ENCODE results near the gene PCDH7.

GRCh38 chr4:30767147-30767845, 47.1 kb downstream of the PCDH7 start:
- no peak for TF ChIP-seq SMC3 (conservative IDR thresholded peaks at IDR 0.05; ENCODE audit: poor library complexity)
- no peak for TF ChIP-seq EP300 (conservative IDR thresholded peaks at IDR 0.05; ENCODE audit: poor library complexity, severe bottlenecking)
- TF ChIP-seq, protein P1, sequence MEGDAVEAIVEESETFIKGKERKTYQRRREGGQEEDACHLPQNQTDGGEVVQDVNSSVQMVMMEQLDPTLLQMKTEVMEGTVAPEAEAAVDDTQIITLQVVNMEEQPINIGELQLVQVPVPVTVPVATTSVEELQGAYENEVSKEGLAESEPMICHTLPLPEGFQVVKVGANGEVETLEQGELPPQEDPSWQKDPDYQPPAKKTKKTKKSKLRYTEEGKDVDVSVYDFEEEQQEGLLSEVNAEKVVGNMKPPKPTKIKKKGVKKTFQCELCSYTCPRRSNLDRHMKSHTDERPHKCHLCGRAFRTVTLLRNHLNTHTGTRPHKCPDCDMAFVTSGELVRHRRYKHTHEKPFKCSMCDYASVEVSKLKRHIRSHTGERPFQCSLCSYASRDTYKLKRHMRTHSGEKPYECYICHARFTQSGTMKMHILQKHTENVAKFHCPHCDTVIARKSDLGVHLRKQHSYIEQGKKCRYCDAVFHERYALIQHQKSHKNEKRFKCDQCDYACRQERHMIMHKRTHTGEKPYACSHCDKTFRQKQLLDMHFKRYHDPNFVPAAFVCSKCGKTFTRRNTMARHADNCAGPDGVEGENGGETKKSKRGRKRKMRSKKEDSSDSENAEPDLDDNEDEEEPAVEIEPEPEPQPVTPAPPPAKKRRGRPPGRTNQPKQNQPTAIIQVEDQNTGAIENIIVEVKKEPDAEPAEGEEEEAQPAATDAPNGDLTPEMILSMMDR (IDR thresholded peaks at IDR 0.05; ENCODE audit: poor library complexity, severe bottlenecking), result no peak
